ENCODE measurements around the gene KRT13. TPM values are rescaled to one million over a fixed set of nuclear protein-coding genes. Genes with fewer than 3 reads are reported as not detected.

The KRT13 gene
- total and polyA plus RNA-seq, 9 of the 15 experiments (the other 6 are each of a cell fraction or from before 2014, with no cell fraction given), result 0.11 to 1.1 (median 0.24) TPM; not detected in 3

DNA sequence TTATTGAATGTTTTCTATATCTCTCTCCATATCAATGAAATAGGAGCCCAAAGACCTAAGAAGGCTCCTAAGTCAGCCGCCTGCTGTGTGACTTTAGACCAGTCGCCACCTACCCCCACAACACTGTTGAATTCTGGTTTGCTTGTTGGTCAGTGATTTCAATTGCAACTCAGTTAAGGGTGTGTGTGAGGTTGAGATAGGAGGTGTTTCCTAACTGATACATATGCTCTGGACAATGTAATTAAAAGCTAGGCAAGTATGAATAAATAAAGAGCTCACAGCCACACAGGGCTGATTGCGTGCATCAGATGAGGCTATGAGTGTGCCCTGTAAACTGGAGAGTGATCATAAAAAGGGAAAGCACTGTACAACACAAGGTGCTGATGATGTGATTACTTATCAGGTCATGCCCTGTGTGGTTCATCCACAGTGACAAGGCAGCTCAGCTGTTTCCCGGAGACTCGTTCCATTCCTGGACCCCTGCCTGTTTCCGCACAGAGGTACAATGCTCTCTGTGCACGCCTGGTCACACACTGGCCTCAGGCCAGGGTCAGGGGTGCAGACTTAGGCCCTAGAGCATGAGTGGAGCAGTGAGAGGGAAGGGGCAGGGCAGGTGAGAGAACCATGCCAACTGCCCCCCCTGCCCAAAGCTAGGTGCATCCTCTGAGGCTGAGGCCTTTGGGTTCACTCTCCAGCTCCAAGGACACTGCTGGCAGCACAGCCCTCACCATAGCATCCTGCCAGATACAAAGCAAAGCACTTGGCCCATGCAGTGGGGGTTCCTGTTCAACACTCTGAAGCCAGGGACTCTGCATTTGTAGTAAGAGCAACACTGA is 21.2 kb downstream of the KRT13 start (continued):
- TF ChIP-seq, protein P1, sequence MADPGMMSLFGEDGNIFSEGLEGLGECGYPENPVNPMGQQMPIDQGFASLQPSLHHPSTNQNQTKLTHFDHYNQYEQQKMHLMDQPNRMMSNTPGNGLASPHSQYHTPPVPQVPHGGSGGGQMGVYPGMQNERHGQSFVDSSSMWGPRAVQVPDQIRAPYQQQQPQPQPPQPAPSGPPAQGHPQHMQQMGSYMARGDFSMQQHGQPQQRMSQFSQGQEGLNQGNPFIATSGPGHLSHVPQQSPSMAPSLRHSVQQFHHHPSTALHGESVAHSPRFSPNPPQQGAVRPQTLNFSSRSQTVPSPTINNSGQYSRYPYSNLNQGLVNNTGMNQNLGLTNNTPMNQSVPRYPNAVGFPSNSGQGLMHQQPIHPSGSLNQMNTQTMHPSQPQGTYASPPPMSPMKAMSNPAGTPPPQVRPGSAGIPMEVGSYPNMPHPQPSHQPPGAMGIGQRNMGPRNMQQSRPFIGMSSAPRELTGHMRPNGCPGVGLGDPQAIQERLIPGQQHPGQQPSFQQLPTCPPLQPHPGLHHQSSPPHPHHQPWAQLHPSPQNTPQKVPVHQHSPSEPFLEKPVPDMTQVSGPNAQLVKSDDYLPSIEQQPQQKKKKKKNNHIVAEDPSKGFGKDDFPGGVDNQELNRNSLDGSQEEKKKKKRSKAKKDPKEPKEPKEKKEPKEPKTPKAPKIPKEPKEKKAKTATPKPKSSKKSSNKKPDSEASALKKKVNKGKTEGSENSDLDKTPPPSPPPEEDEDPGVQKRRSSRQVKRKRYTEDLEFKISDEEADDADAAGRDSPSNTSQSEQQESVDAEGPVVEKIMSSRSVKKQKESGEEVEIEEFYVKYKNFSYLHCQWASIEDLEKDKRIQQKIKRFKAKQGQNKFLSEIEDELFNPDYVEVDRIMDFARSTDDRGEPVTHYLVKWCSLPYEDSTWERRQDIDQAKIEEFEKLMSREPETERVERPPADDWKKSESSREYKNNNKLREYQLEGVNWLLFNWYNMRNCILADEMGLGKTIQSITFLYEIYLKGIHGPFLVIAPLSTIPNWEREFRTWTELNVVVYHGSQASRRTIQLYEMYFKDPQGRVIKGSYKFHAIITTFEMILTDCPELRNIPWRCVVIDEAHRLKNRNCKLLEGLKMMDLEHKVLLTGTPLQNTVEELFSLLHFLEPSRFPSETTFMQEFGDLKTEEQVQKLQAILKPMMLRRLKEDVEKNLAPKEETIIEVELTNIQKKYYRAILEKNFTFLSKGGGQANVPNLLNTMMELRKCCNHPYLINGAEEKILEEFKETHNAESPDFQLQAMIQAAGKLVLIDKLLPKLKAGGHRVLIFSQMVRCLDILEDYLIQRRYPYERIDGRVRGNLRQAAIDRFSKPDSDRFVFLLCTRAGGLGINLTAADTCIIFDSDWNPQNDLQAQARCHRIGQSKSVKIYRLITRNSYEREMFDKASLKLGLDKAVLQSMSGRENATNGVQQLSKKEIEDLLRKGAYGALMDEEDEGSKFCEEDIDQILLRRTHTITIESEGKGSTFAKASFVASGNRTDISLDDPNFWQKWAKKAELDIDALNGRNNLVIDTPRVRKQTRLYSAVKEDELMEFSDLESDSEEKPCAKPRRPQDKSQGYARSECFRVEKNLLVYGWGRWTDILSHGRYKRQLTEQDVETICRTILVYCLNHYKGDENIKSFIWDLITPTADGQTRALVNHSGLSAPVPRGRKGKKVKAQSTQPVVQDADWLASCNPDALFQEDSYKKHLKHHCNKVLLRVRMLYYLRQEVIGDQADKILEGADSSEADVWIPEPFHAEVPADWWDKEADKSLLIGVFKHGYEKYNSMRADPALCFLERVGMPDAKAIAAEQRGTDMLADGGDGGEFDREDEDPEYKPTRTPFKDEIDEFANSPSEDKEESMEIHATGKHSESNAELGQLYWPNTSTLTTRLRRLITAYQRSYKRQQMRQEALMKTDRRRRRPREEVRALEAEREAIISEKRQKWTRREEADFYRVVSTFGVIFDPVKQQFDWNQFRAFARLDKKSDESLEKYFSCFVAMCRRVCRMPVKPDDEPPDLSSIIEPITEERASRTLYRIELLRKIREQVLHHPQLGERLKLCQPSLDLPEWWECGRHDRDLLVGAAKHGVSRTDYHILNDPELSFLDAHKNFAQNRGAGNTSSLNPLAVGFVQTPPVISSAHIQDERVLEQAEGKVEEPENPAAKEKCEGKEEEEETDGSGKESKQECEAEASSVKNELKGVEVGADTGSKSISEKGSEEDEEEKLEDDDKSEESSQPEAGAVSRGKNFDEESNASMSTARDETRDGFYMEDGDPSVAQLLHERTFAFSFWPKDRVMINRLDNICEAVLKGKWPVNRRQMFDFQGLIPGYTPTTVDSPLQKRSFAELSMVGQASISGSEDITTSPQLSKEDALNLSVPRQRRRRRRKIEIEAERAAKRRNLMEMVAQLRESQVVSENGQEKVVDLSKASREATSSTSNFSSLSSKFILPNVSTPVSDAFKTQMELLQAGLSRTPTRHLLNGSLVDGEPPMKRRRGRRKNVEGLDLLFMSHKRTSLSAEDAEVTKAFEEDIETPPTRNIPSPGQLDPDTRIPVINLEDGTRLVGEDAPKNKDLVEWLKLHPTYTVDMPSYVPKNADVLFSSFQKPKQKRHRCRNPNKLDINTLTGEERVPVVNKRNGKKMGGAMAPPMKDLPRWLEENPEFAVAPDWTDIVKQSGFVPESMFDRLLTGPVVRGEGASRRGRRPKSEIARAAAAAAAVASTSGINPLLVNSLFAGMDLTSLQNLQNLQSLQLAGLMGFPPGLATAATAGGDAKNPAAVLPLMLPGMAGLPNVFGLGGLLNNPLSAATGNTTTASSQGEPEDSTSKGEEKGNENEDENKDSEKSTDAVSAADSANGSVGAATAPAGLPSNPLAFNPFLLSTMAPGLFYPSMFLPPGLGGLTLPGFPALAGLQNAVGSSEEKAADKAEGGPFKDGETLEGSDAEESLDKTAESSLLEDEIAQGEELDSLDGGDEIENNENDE (IDR thresholded peaks at IDR 0.05; ENCODE audit: low read depth, low read length), result no peak
- TF ChIP-seq, protein P2, sequence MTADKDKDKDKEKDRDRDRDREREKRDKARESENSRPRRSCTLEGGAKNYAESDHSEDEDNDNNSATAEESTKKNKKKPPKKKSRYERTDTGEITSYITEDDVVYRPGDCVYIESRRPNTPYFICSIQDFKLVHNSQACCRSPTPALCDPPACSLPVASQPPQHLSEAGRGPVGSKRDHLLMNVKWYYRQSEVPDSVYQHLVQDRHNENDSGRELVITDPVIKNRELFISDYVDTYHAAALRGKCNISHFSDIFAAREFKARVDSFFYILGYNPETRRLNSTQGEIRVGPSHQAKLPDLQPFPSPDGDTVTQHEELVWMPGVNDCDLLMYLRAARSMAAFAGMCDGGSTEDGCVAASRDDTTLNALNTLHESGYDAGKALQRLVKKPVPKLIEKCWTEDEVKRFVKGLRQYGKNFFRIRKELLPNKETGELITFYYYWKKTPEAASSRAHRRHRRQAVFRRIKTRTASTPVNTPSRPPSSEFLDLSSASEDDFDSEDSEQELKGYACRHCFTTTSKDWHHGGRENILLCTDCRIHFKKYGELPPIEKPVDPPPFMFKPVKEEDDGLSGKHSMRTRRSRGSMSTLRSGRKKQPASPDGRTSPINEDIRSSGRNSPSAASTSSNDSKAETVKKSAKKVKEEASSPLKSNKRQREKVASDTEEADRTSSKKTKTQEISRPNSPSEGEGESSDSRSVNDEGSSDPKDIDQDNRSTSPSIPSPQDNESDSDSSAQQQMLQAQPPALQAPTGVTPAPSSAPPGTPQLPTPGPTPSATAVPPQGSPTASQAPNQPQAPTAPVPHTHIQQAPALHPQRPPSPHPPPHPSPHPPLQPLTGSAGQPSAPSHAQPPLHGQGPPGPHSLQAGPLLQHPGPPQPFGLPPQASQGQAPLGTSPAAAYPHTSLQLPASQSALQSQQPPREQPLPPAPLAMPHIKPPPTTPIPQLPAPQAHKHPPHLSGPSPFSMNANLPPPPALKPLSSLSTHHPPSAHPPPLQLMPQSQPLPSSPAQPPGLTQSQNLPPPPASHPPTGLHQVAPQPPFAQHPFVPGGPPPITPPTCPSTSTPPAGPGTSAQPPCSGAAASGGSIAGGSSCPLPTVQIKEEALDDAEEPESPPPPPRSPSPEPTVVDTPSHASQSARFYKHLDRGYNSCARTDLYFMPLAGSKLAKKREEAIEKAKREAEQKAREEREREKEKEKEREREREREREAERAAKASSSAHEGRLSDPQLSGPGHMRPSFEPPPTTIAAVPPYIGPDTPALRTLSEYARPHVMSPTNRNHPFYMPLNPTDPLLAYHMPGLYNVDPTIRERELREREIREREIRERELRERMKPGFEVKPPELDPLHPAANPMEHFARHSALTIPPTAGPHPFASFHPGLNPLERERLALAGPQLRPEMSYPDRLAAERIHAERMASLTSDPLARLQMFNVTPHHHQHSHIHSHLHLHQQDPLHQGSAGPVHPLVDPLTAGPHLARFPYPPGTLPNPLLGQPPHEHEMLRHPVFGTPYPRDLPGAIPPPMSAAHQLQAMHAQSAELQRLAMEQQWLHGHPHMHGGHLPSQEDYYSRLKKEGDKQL (CRISPR knock-in tag; IDR thresholded peaks at IDR 0.05; ENCODE audit: borderline replicate concordance), result no peak
- TF ChIP-seq ZNF384 (IDR thresholded peaks at IDR 0.05; ENCODE audit: low read depth, low read length) (no peak), BCL6 (CRISPR knock-in tag; IDR thresholded peaks at IDR 0.05) (no peak), BDP1 (IDR thresholded peaks at IDR 0.05; ENCODE audit: insufficient read depth, insufficient read length) (no peak), SRSF9 (IDR thresholded peaks at IDR 0.05; ENCODE audit: borderline replicate concordance, low read depth, low read length) (no peak), ZNF77 (CRISPR knock-in tag; IDR thresholded peaks at IDR 0.05) (no peak), ZNF134 (CRISPR knock-in tag; conservative IDR thresholded peaks at IDR 0.05) (no peak), SMAD4 (CRISPR knock-in tag; conservative IDR thresholded peaks at IDR 0.05) (no peak), TBP (optimal IDR thresholded peaks at IDR 0.05; ENCODE audit: low read depth, low read length) (no peak), KLF6 (CRISPR knock-in tag; IDR thresholded peaks at IDR 0.05; ENCODE audit: borderline replicate concordance) (no peak)
